Left ventricle myocardium inferior (tissue), 1 donor: ENCODE results near the gene CMTR1. TPM values are rescaled to one million over a fixed set of nuclear protein-coding genes. Genes with fewer than 3 reads are reported as not detected.
"Not testable (repeated sequence)": the region's sequence is repeated elsewhere in the genome, so short reads cannot be mapped to it uniquely, and the experiment has no call there.

Source experiments
- DNase-seq: peaks from one replicate; pipeline ENCODE4 v3.0.0-alpha.2; 2020
- H3K27ac ChIP-seq: fragments of 200-600 bp; replicated peaks from 2 replicates; pipeline ENCODE4 v1.8.0; 2021
- H3K27me3 ChIP-seq: fragments of 200-600 bp; 2 replicates; pipeline ENCODE4 v1.8.0; 2021; ENCODE audit warnings: low read depth
- H3K36me3 ChIP-seq: fragments of 200-600 bp; 2 replicates; pipeline ENCODE4 v1.8.0; 2021
- H3K4me1 ChIP-seq: fragments of 200-600 bp; 2 replicates; pipeline ENCODE4 v1.8.0; 2021
- H3K4me3 ChIP-seq: fragments of 200-600 bp; 2 replicates; pipeline ENCODE4 v1.8.0; 2021; ENCODE audit warnings: mild to moderate bottlenecking, moderate library complexity
- H3K9me3 ChIP-seq: fragments of 200-600 bp; replicated peaks from 2 replicates; pipeline ENCODE4 v1.8.0; 2021
- CTCF ChIP-seq: fragments of 200-600 bp; IDR thresholded peaks from 2 replicates; pipeline ENCODE4 v1.8.0; 2021; ENCODE audit warnings: antibody characterized with exemption, mild to moderate bottlenecking, borderline replicate concordance
- intact Hi-C: fragments of 100-400 bp; cut with micrococcal nuclease; formaldehyde crosslinking; loops from one replicate; pipeline ENCODE4 v1.11.0; 2022
- total RNA-seq: library from RNA; stranded (reverse); fragmentation: NEBNext Ultra II Directional; extraction: Animal tissue kit (Norgen Biotek cat#: 25700); gene quantifications from one replicate; pipeline ENCODE4 v1.2.1, GENCODE V29; 2021
- donor health status: DM: no; HTN: yes; CAD: no; lungs with severe emphysema.

The CMTR1 gene
- total RNA-seq, 1 donor from 2014 or later, result 34.4 TPM

DNA sequence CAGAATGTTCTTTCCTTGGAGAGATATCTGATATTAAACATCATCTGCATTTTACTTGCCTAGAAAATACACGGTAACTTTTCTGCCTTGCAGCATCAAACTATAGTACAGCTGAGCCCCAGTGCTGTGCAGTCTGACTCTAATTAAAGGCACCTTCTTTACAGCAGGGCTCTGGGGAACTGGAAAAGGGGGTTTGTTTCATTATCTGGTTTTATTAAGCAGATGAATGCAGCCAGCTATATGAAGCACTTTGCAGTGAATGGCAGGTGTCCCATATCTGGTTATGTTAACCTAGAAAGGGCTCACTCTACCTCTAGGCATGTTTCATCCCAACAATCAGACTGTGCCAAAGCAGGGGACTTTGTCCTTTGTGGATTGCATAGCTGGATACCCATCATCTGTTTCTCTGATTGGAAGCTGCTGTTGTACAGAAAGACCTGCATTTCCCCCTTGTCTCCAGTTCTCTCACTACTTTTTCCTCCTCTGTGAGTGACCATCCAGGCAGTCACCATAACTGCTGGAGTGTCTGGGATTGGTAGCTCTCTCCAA is 39.6 kb upstream of the CMTR1 start:
- Histone ChIP-seq H3K4me3 (no peak overlapping the region), H3K36me3 (peaks cover 35% of the 10 kb centered on the region), H3K27me3 (no peaks in the 10 kb centered on the region), H3K4me1 (no peaks in the 10 kb centered on the region), H3K9me3 (no peaks in the 10 kb centered on the region), H3K27ac (no peak overlapping the region)
- TF ChIP-seq CTCF, result no peak
- intact Hi-C loops, result no loop called here
- DNase-seq, result no peak

- Histone ChIP-seq H3K27me3 (no peaks in the 10 kb centered on the region), H3K4me3 (no peak overlapping the region), H3K36me3 (peaks cover 9% of the 10 kb centered on the region), H3K27ac (no peak overlapping the region), H3K4me1 (peaks cover 5% of the 10 kb centered on the region), H3K9me3 (no peaks in the 10 kb centered on the region)
- intact Hi-C loops, result no loop called here
- no peak for TF ChIP-seq CTCF
- no peak for DNase-seq
These were observed 36.3 kb upstream of the CMTR1 start for GRCh38 chr6:37396571-37397180.

- H3K9me3 ChIP-seq, result no peaks in the 10 kb centered on the region
- DNase-seq, result no peak
- intact Hi-C loops, result no loop called here
- H3K36me3 ChIP-seq, result no peaks in the 10 kb centered on the region
- H3K27ac ChIP-seq, result no peak overlapping the region
- TF ChIP-seq CTCF, result no peak
- H3K27me3 ChIP-seq, result no peaks in the 10 kb centered on the region
- H3K4me1 ChIP-seq, result peaks cover 11% of the 10 kb centered on the region
- H3K4me3 ChIP-seq, result no peak overlapping the region
These were observed 33.9 kb upstream of the CMTR1 start for GRCh38 chr6:37399131-37399530.

GRCh38 chr6:37399795-37400490 is 33.1 kb upstream of the CMTR1 start:
- no peak for DNase-seq
- TF ChIP-seq CTCF, result no peak
- Histone ChIP-seq H3K36me3 (no peaks in the 10 kb centered on the region), H3K27ac (no peak overlapping the region), H3K4me1 (peaks cover 11% of the 10 kb centered on the region), H3K4me3 (no peak overlapping the region), H3K9me3 (no peaks in the 10 kb centered on the region), H3K27me3 (no peaks in the 10 kb centered on the region)
- intact Hi-C loops, result no loop called here

DNA sequence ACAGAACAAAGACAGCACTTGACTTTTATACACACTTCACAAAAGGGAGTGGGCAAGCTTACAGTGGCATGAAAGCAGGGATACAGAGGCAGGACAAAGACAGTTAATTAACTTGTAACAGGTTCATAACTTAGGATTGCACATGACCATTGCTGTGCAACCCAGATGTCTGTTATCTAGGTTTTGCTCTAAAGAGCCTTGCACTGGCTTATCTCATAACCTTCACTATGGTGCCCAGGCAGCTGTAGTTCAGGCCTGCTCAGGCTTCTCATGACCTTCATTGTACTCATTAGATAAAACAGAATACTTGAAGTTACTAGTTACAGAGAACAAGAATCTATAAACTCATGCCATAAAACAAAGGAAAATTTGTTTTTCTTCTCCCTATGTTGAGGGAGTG is 31.4 kb upstream of the CMTR1 start:
- H3K36me3 ChIP-seq, H3K27me3 ChIP-seq, DNase-seq, H3K9me3 ChIP-seq, intact Hi-C loops, H3K4me3 ChIP-seq: not testable (repeated sequence)
- H3K27ac ChIP-seq, result peak overlapping the region; percentile 52
- peaks cover 11% of the 10 kb centered on the region for H3K4me1 ChIP-seq

GRCh38 chr6:37406726-37407341 is 26.2 kb upstream of the CMTR1 start:
- H3K27me3 ChIP-seq, result no peaks in the 10 kb centered on the region
- no peak for DNase-seq
- no peaks in the 10 kb centered on the region for H3K36me3 ChIP-seq
- H3K4me3 ChIP-seq, result no peak overlapping the region
- H3K9me3 ChIP-seq, result no peaks in the 10 kb centered on the region
- intact Hi-C loops, result no loop called here
- H3K27ac ChIP-seq, result no peak overlapping the region
- TF ChIP-seq CTCF, result no peak
- H3K4me1 ChIP-seq, result peaks cover 4% of the 10 kb centered on the region
